ENCODE measurements around the gene PSMB3.
A peak's percentile ranks its signal among the peaks of the same experiment; 100 is the strongest.

Gene PSMB3

DNA sequence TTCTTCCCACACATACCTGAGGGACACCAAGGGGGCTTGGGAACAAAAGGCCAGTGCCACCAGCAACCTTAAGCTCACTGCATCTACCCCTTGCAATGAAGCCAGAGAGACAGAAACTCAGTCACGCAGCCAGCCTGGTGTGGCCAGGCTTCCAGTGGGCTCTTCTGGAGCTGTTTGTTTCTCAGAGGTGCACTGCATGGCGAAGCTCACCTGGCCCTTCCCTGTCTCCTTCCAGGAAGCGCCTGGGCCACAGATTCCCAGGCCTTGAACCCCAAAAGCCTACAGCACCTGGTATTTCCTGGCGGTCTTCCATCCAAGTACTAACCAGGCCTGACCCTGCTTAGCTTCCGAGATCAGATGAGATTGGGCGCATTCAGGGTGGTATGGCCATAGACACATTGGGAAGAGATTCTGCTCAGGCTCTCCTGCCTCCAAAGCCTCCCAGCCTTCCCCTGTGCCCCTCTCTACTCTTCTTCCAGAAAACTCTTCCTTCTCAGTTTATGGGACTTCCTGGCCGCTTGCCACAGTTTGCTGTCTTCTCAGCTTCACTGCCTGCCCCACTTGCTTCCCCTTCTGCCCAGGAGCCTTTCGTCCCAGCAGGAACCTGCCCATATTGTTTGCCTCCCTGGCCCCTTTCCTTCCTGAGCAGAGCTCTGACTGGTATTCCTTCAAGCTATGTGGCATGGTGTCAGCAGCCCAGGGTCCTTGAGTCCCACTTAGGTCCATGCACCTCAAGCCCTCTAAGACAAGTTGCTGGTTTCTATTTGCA, 20.8 kb upstream of the PSMB3 start:
- TF ChIP-seq, protein P1, sequence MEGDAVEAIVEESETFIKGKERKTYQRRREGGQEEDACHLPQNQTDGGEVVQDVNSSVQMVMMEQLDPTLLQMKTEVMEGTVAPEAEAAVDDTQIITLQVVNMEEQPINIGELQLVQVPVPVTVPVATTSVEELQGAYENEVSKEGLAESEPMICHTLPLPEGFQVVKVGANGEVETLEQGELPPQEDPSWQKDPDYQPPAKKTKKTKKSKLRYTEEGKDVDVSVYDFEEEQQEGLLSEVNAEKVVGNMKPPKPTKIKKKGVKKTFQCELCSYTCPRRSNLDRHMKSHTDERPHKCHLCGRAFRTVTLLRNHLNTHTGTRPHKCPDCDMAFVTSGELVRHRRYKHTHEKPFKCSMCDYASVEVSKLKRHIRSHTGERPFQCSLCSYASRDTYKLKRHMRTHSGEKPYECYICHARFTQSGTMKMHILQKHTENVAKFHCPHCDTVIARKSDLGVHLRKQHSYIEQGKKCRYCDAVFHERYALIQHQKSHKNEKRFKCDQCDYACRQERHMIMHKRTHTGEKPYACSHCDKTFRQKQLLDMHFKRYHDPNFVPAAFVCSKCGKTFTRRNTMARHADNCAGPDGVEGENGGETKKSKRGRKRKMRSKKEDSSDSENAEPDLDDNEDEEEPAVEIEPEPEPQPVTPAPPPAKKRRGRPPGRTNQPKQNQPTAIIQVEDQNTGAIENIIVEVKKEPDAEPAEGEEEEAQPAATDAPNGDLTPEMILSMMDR (conservative IDR thresholded peaks at IDR 0.05; ENCODE audit: low read depth, low read length) = no peak
- no peak for DNase-seq (ENCODE audit: low read depth)
- H3K4me3 ChIP-seq (ENCODE audit: low read length) = no peak overlapping the region

DNA sequence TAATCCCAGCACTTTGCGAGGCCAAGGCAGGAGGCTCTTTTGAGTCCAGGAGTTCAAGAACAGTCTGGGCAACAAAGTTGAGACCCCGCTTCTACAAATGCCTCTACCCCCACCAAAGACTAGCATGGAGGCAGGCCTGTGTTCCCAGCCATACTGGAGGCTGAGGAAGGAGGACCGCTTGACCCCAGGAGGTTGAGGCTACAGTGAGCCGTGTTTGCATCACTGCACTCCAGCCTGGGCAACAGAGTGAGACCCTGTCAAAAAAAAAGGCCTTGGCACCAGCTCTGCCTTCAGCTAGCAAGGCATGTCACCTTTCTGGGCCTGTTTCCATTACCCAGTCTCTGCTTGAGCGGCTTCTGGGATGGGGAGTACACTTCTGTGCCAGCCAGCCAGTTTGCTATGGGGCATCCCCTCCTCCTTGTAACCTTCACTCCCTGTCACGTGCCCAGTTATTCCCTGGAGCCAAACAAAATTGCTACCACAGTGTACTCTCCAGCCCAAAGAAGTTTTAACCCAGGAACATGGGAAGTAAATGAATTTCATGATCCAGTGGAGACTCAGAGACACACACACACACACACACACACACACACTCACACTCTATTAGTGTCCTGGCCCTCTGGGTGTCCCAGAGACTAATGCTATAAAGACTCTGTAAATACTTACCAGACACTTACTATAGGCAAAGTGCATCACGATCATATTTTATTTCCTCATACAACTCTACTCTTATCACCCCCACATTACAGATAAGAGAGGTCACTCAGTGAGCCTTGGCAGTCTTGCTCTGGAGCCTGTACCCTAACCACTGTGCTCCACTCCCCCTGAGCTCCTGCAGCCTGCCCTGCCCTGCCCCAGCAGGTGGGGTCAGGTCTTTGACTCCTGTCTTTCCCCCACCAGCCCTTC, 19.9 kb upstream of the PSMB3 start:
- H3K4me3 ChIP-seq (ENCODE audit: low read length) = no peak overlapping the region
- TF ChIP-seq, protein P1 (conservative IDR thresholded peaks at IDR 0.05; ENCODE audit: low read depth, low read length) = no peak
- no peak for DNase-seq (ENCODE audit: low read depth)

DNA sequence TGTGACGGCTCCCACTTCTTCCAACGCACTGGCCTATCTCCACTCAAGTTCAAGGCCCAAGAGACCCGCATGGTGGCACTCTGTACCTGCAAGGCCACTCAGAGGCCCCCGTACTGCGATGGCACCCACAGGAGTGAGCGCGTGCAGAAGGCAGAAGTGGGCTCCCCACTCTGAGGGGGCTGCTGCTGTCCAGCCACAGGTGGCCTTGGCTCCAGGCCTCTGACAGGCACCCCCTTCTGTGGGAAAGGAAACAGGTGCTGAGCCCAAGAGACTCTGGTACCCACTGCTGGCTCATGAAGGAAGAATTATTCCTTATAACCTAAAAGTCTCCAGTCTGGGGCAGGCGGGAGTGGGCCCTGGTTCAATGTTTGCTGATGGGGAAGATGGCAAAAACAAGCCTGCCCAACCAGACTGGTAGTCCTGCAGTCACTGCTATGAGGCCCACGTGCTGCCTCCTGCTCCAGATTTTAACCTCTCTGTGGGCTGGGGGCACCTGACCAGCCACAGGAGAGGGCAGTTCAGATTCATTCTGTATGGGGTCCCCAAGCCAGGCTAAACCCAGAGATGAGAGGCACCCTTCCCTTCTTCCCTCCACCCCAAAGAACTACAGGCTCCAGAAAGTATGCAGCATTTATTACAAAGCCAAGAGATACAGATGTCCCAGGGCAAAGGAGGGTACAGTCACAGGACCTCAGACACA, 19.1 kb upstream of the PSMB3 start:
- H3K4me3 ChIP-seq (ENCODE audit: low read length) = no peak overlapping the region
- TF ChIP-seq, protein P1 (conservative IDR thresholded peaks at IDR 0.05; ENCODE audit: low read depth, low read length) = no peak
- DNase-seq (ENCODE audit: low read depth) = no peak

DNA sequence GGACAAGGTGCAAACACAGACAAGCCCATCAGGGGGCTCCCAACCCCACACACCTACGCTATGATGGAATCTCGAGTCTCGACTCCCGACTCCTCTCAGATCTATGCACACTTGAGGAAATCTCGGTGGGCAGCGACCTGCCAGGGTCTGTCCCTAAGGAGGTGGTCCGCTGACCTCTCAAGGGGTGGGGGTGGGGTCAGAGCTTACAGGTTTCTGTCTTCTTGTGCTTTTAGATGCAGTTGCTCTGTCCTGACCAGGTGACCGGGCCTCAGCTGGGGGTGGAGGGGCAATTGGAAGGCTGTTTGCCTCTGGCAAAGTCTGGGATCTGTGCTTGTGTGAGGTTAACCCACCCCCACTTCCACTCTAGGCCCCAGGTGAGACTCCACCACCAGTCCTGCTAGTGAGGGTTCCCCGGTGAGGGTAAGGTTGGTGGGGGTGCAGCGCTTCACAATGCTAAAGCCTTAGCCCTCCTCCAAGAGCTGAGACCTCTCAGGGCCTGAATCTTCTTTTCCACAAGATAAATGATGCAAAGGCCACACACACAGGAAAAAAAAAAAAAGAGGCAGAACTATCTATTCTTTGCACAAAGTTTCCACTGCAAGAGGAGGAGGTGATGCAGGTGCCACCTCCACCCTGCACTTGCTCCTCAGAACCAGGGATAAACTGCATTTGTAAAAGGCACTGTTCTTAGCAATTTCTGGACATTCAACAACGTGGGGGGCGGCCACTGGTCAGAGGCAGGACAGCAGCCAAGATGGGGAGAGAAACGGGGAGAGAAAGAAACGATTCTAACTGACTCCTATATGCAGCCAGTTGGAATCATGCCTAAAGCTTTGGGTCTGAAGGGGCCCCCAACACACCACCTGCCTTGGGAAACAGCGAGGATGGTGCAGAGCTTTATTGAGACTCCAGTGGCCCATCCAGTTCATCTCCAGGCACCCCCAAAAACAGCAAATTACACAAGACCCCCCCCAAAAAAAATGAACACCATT, 18.3 kb upstream of the PSMB3 start:
- no peak overlapping the region for H3K4me3 ChIP-seq (ENCODE audit: low read length)
- TF ChIP-seq, protein P1 (conservative IDR thresholded peaks at IDR 0.05; ENCODE audit: low read depth, low read length) = peak; percentile 43
- DNase-seq (ENCODE audit: low read depth) = no peak

DNA sequence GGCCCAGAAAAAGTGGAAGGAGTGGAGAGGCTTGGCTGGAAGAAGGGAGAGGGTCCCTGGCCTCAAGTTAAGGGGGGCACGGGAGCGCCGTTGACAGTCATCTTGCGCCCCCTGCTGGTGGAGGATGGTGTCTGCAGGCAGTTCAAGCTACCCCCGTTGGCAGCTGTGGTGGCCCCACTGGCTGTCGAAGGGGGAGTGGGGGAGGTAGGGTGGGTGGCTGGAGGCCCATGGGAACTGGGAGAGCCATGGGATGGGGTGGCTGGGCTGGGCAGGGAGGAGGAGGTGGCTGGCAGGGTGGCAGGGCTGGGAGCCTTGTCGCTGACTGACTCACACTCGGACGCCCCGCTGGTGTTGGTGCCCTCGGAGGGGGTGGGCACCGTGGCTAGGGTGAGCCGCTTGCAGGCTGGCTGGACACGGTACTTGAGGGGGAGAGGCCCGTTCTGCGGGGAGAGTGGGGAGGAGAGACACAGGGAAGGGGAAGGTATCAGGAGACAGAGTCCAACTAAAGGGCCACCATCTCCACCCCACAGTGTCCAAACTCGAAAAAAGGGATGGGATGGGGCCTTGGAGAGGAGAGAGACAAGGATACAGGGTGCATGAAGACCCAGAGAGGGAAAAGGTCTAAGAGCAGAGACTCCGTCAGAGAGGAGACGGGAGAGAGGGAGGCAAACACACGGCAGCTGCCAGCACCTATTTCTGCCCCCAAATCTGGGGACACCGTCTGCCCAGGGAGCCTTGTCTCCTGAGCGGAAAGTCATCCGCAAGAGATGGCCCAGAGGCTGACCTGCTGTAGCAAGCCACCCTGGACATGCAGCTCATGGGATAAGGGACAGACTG, 17.2 kb upstream of the PSMB3 start:
- no peak for DNase-seq (ENCODE audit: low read depth)
- no peak overlapping the region for H3K4me3 ChIP-seq (ENCODE audit: low read length)

More for the DNA sequence above, 17.2 kb upstream of the PSMB3 start:
- TF ChIP-seq, protein P1 (conservative IDR thresholded peaks at IDR 0.05; ENCODE audit: low read depth, low read length) = peak; percentile 91

Data from retinal pigment epithelial cell (primary cell).